COLO668 (cell line): ENCODE measurements around the gene COTL1.
"Not testable (repeated sequence)": the region's sequence is repeated elsewhere in the genome, so short reads cannot be mapped to it uniquely, and the experiment has no call there.

Experiments used
- DNase-seq: peaks from one replicate; lab custom pipeline; 2025; ENCODE audit not compliant: unreplicated experiment; lab: John Stamatoyannopoulos, UW

Gene COTL1

GRCh38 chr16:84643674-84644073 is 25.8 kb upstream of the COTL1 start:
- DNase-seq, result no peak

GRCh38 chr16:84643180-84643583 is 25.3 kb upstream of the COTL1 start:
- DNase-seq, result no peak

- DNase-seq, result no peak
Observed at GRCh38 chr16:84641643-84642358, 23.9 kb upstream of the COTL1 start.

- no peak for DNase-seq
Observed at GRCh38 chr16:84640145-84640544, 22.3 kb upstream of the COTL1 start.

- DNase-seq, result no peak
Observed at GRCh38 chr16:84638231-84638806, 20.4 kb upstream of the COTL1 start.

GRCh38 chr16:84637709-84638108 is 19.8 kb upstream of the COTL1 start:
- DNase-seq, result no peak

GRCh38 chr16:84635702-84636101 is 17.8 kb upstream of the COTL1 start:
- DNase-seq, result no peak

- no peak for DNase-seq
Observed at GRCh38 chr16:84633622-84634021, 15.7 kb upstream of the COTL1 start.

- not testable (repeated sequence) for DNase-seq
Observed at GRCh38 chr16:84632862-84633261, 15.0 kb upstream of the COTL1 start.

- DNase-seq, result no peak
Observed at GRCh38 chr16:84631886-84632285, 14.0 kb upstream of the COTL1 start.

GRCh38 chr16:84631153-84631466 is 13.2 kb upstream of the COTL1 start:
- no peak for DNase-seq

GRCh38 chr16:84630446-84631152 is 12.7 kb upstream of the COTL1 start:
- DNase-seq, result no peak

GRCh38 chr16:84630009-84630408 is 12.1 kb upstream of the COTL1 start:
- no peak for DNase-seq

- DNase-seq, result no peak
Observed at GRCh38 chr16:84629580-84629979, 11.7 kb upstream of the COTL1 start.

GRCh38 chr16:84628226-84628731 is 10.4 kb upstream of the COTL1 start:
- DNase-seq, result no peak

GRCh38 chr16:84625556-84625955 is 7.7 kb upstream of the COTL1 start:
- no peak for DNase-seq

- not testable (repeated sequence) for DNase-seq
Observed at GRCh38 chr16:84620913-84621312, 3.0 kb upstream of the COTL1 start.

- DNase-seq, result no peak
Observed at GRCh38 chr16:84618581-84619460, 943 bp upstream of the COTL1 start.

GRCh38 chr16:84617041-84617790 is 662 bp downstream of the COTL1 start:
- DNase-seq, result peak; percentile 55

GRCh38 chr16:84616515-84616914 is 1.4 kb downstream of the COTL1 start:
- DNase-seq, result peak; percentile 28
